Tongue (tissue), 2 donors: ENCODE measurements around the gene KRT35. TPM values are rescaled to one million over a fixed set of nuclear protein-coding genes. Genes with fewer than 3 reads are reported as not detected.
"Not testable (repeated sequence)": the region's sequence is repeated elsewhere in the genome, so short reads cannot be mapped to it uniquely, and the experiment has no call there.

Experiments used
- DNase-seq: peaks from one replicate; pipeline ENCODE4 v3.0.0-alpha.2; 2015
- total RNA-seq: library from RNA; depleted of rRNA; stranded (reverse); fragments of >200 nt; gene quantifications from one replicate; pipeline ENCODE4 v1.2.3, GENCODE V29; 2014

Gene KRT35
- total RNA-seq, 1 donor from 2014 or later = not detected

- no peak for DNase-seq
Measured at GRCh38 chr17:41453066-41453465, 27.9 kb downstream of the KRT35 start.

GRCh38 chr17:41452281-41452680, 28.7 kb downstream of the KRT35 start:
- DNase-seq = no peak

- DNase-seq = no peak
Measured at GRCh38 chr17:41451154-41451728, 29.7 kb downstream of the KRT35 start.

GRCh38 chr17:41449008-41449407, 31.9 kb downstream of the KRT35 start:
- no peak for DNase-seq

- no peak for DNase-seq
Measured at GRCh38 chr17:41448506-41448905, 32.4 kb downstream of the KRT35 start.

GRCh38 chr17:41446806-41447205, 34.1 kb downstream of the KRT35 start:
- no peak for DNase-seq

- DNase-seq = no peak
Measured at GRCh38 chr17:41444640-41445039, 36.3 kb downstream of the KRT35 start.

- DNase-seq = no peak
Measured at GRCh38 chr17:41444186-41444585, 36.8 kb downstream of the KRT35 start.

- DNase-seq = no peak
Measured at GRCh38 chr17:41442739-41443138, 38.2 kb downstream of the KRT35 start.

GRCh38 chr17:41440531-41441033, 40.4 kb downstream of the KRT35 start, which contains the start of gene KRT38:
Gene KRT38 (minus strand): TSS chr17:41440983. CDS start chr17:41440921, 62 bp downstream.
- DNase-seq = no peak

GRCh38 chr17:41439375-41439774, 41.6 kb downstream of the KRT35 start:
- DNase-seq = no peak

GRCh38 chr17:41437769-41438168, 43.2 kb downstream of the KRT35 start:
- no peak for DNase-seq

- no peak for DNase-seq
Measured at GRCh38 chr17:41437254-41437653, 43.7 kb downstream of the KRT35 start.

GRCh38 chr17:41434415-41434814, 46.5 kb downstream of the KRT35 start:
- no peak for DNase-seq

GRCh38 chr17:41434005-41434404, 46.9 kb downstream of the KRT35 start:
- DNase-seq = no peak

- no peak for DNase-seq
Measured at GRCh38 chr17:41433586-41433985, 47.4 kb downstream of the KRT35 start.

GRCh38 chr17:41430376-41430775, 50.6 kb downstream of the KRT35 start:
- not testable (repeated sequence) for DNase-seq

- no peak for DNase-seq
Measured at GRCh38 chr17:41429667-41430066, 51.3 kb downstream of the KRT35 start.

- no peak for DNase-seq
Measured at GRCh38 chr17:41428591-41429291, 52.2 kb downstream of the KRT35 start.
